Lung (tissue), 12 donors: ENCODE measurements around the gene GSK3A. TPM values are rescaled to one million over a fixed set of nuclear protein-coding genes. Genes with fewer than 3 reads are reported as not detected.

Source experiments
- ATAC-seq: fragments of 200-7000 bp; cut with Tn5 transposase; one replicate; pipeline ENCODE4 v1.9.1; 2020; ENCODE audit warnings: moderate number of reproducible peaks; ENCODE audit not compliant: insufficient read depth, low FRiP score
- DNase-seq, 3 donors: peaks; one replicate each; pipeline ENCODE4 v3.0.0-alpha.2; 2013 to 2017
- H3K27ac ChIP-seq, 2 donors: one replicate each; pipeline ENCODE4 v1.5.1; 2013; ENCODE audit warnings: mild to moderate bottlenecking in 2 of 2, moderate library complexity in 2 of 2, control low read depth in 1 of 2, inconsistent platforms in 1 of 2, low read depth in 1 of 2, low read length in 1 of 2
- H3K27me3 ChIP-seq, 3 donors: one replicate each; pipeline ENCODE4 v1.5.1; 2013; ENCODE audit warnings: low read length in 2 of 3; ENCODE audit not compliant: control insufficient read depth in 3 of 3, insufficient read depth in 3 of 3
- H3K36me3 ChIP-seq, 4 donors: one replicate each; pipeline ENCODE4 v1.5.1; 2013; ENCODE audit warnings: low read length in 4 of 4, mild to moderate bottlenecking in 1 of 4, moderate library complexity in 1 of 4; ENCODE audit not compliant: control insufficient read depth in 4 of 4, insufficient read depth in 4 of 4
- H3K4me1 ChIP-seq, 5 donors: one replicate each; pipeline ENCODE4 v1.5.1; 2013; ENCODE audit warnings: low read length in 5 of 5, mild to moderate bottlenecking in 2 of 5, moderate library complexity in 1 of 5; ENCODE audit not compliant: control insufficient read depth in 5 of 5, insufficient read depth in 5 of 5
- H3K4me3 ChIP-seq: one replicate; pipeline ENCODE4 v1.5.1; 2013; ENCODE audit warnings: mild to moderate bottlenecking, control low read depth, moderate library complexity
- H3K9ac ChIP-seq, 2 donors: one replicate each; pipeline ENCODE4 v1.5.1; 2013; ENCODE audit warnings: low read length in 2 of 2, control low read depth in 1 of 2; ENCODE audit not compliant: insufficient read depth in 1 of 2
- H3K9me3 ChIP-seq, 4 donors: one replicate each; pipeline ENCODE4 v1.5.1; 2013; ENCODE audit warnings: low read length in 3 of 4, mild to moderate bottlenecking in 1 of 4, moderate library complexity in 1 of 4; ENCODE audit not compliant: control insufficient read depth in 4 of 4, insufficient read depth in 3 of 4
- CTCF ChIP-seq: IDR thresholded peaks from 2 replicates; pipeline ENCODE4 v1.5.1; 2012; ENCODE audit warnings: mild to moderate bottlenecking; ENCODE audit errors: control extremely low read depth, extremely low read depth
- WGBS, 2 donors: extraction: QIAGEN DNeasy Blood & Tissue Kit; methylation state at CpG; one replicate each; pipeline ENCODE4 v1.1.7; 2013; 5-methylcytosine and 5-hydroxymethylcytosine counted together
- polyA plus RNA-seq, 2 donors: library from polyadenylated mRNA; stranded (reverse); fragments of 200-250 nt; gene quantifications; one replicate each; pipeline ENCODE4 v1.2.1, GENCODE V29; 2013
- total RNA-seq, 2 donors: library from RNA; depleted of rRNA in 1 of 2; stranded (reverse); fragments of >200 nt in 1 of 2; gene quantifications; one replicate each; pipeline ENCODE4 v1.2.1, GENCODE V29; 2014 to 2021
- donor health status: control.
- donor health status: control.
- donor health status: Bipolar disorder and iron deficiency.
- donor health status: healthy.
- donor health status: DM: yes; HTN: yes; CAD: no.

GSK3A gene
- total and polyA plus RNA-seq, 4 donors, result 23.7 to 54.2 (median 46.2) TPM

DNA sequence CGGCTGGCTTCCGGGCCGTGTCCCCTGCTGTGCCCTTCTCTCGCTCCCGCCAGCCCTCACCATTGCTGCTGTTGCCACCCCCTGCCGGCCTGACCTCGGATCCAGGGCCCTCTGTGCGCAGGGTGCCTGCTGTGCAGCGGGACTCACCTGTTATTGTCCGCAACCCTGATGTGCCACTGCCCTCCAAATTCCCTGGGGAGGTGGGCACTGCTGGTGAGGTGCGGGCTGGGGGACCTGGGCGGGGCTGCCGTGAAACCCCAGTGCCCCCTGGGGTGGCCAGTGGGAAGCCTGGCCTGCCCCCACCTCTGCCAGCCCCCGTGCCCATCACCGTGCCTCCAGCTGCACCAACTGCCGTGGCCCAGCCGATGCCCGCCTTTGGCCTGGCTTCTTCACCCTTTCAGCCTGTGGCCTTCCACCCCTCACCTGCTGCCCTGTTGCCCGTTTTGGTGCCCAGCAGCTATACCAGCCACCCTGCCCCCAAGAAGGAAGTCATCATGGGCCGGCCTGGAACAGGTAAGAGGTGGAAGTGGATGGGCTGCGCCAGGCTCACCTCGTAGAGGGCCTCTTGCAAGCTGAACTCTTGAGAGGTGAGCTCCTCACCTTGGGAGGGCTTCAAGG, 31.8 kb upstream of the GSK3A start:
- H3K27me3 ChIP-seq, result no peaks in the 10 kb centered on the region
- peaks cover 7 to 32% (median 24%) of the 10 kb centered on the region in 5 donors for H3K4me1 ChIP-seq
- no peak overlapping the region for H3K9ac ChIP-seq
- no peak for TF ChIP-seq CTCF
- 92 to 94% methylated on average over 19 to 22 of the region's 22 CpGs for WGBS, 2 donors
- DNase-seq, result no peak
- H3K4me3 ChIP-seq, result no peak overlapping the region
- peaks cover 4 to 34% (median 19%) of the 10 kb centered on the region in 4 donors for H3K36me3 ChIP-seq
- H3K27ac ChIP-seq, result no peak overlapping the region
- ATAC-seq, result no peak
- no peaks in the 10 kb centered on the region for H3K9me3 ChIP-seq

GRCh38 chr19:42273407-42274064, 31.1 kb upstream of the GSK3A start:
- ATAC-seq (no peak), DNase-seq (no peak)
- peaks cover 4 to 34% (median 19%) of the 10 kb centered on the region in 4 donors for H3K36me3 ChIP-seq
- H3K9me3 ChIP-seq, result no peaks in the 10 kb centered on the region
- H3K27me3 ChIP-seq, result no peaks in the 10 kb centered on the region
- H3K4me1 ChIP-seq, result peaks cover 1 to 26% (median 17%) of the 10 kb centered on the region in 5 donors
- 96% methylated on average over 43 of the region's 43 CpGs for WGBS, 2 donors
- TF ChIP-seq CTCF, result no peak
- H3K4me3 ChIP-seq, result no peak overlapping the region
- no peak overlapping the region for H3K9ac ChIP-seq
- H3K27ac ChIP-seq, result no peak overlapping the region

DNA sequence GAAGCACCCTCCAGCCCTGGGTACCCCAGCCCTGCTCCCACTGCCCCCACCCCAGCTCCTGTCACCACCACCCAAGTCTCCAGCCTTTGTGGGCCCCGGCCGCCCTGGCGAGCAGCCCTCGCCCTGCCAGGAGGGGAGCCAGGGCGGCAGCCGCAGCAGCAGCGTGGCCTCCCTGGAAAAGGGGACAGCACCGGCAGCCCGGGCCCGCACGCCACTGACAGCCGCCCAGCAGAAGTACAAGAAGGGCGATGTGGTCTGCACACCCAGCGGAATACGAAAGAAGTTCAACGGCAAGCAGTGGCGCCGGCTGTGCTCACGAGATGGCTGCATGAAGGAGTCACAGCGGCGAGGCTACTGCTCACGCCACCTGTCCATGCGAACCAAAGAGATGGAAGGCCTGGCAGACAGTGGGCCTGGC, 30.6 kb upstream of the GSK3A start:
- DNase-seq, result no peak
- Histone ChIP-seq H3K9ac (no peak overlapping the region), H3K9me3 (no peaks in the 10 kb centered on the region), H3K27me3 (no peaks in the 10 kb centered on the region), H3K4me3 (no peak overlapping the region), H3K27ac (no peak overlapping the region), H3K4me1 (peaks cover 0 to 22% (median 14%) of the 10 kb centered on the region in 5 donors), H3K36me3 (peaks cover 4 to 34% (median 19%) of the 10 kb centered on the region in 4 donors)
- WGBS, 2 donors, result 95 to 97% methylated on average over 22 to 23 of the region's 23 CpGs
- no peak for ATAC-seq
- no peak for TF ChIP-seq CTCF
